Liver (tissue), 3 donors: ENCODE results near the gene STAT5A.
A peak's percentile ranks its signal among the peaks of the same experiment; 100 is the strongest.

Source experiments
- ATF3 ChIP-seq: IDR thresholded peaks from 2 replicates; pipeline ENCODE4 v1.6.1; 2016; ENCODE audit warnings: antibody characterized with exemption
- FOXA1 ChIP-seq: IDR thresholded peaks from 2 replicates; pipeline ENCODE4 v1.6.1; 2016; ENCODE audit warnings: antibody characterized with exemption
- JUND ChIP-seq, 2 donors: IDR thresholded peaks; 2 replicates each; pipeline ENCODE4 v1.6.1; 2016; ENCODE audit warnings: antibody characterized with exemption in 2 of 2
- MAX ChIP-seq: IDR thresholded peaks from 2 replicates; pipeline ENCODE4 v1.6.1; 2016; ENCODE audit warnings: antibody characterized with exemption
- RAD21 ChIP-seq, 2 donors: IDR thresholded peaks; 2 replicates each; pipeline ENCODE4 v1.6.1; 2016; ENCODE audit warnings: antibody characterized with exemption in 2 of 2, mild to moderate bottlenecking in 2 of 2
- SP1 ChIP-seq: IDR thresholded peaks from 2 replicates; pipeline ENCODE4 v1.6.1; 2018; ENCODE audit warnings: antibody characterized with exemption, mild to moderate bottlenecking
- TAF1 ChIP-seq: conservative IDR thresholded peaks from 2 replicates; pipeline ENCODE4 v1.6.1; 2016; ENCODE audit warnings: antibody characterized with exemption, mild to moderate bottlenecking
- YY1 ChIP-seq: IDR thresholded peaks from 2 replicates; pipeline ENCODE4 v1.6.1; 2016; ENCODE audit warnings: antibody characterized with exemption, mild to moderate bottlenecking
- TF ChIP-seq, protein P1 (sequence below): IDR thresholded peaks from 2 replicates; pipeline ENCODE4 v1.6.1; 2016; ENCODE audit warnings: antibody characterized with exemption
- TF ChIP-seq, protein P2 (sequence below): IDR thresholded peaks from 2 replicates; pipeline ENCODE4 v1.6.1; 2016; ENCODE audit warnings: antibody characterized with exemption, mild to moderate bottlenecking
- TF ChIP-seq, protein P3 (sequence below): fragments of 150-350 bp; IDR thresholded peaks from 2 replicates; pipeline ENCODE4 v1.5.1; 2017; ENCODE audit warnings: improper control_type of control experiment, low read depth, low read length; ENCODE audit not compliant: missing input control
- donor health status: healthy.
- donor health status: healthy.

- TF ChIP-seq, protein P1, sequence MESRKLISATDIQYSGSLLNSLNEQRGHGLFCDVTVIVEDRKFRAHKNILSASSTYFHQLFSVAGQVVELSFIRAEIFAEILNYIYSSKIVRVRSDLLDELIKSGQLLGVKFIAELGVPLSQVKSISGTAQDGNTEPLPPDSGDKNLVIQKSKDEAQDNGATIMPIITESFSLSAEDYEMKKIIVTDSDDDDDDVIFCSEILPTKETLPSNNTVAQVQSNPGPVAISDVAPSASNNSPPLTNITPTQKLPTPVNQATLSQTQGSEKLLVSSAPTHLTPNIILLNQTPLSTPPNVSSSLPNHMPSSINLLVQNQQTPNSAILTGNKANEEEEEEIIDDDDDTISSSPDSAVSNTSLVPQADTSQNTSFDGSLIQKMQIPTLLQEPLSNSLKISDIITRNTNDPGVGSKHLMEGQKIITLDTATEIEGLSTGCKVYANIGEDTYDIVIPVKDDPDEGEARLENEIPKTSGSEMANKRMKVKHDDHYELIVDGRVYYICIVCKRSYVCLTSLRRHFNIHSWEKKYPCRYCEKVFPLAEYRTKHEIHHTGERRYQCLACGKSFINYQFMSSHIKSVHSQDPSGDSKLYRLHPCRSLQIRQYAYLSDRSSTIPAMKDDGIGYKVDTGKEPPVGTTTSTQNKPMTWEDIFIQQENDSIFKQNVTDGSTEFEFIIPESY: no peak
- TF ChIP-seq, protein P2, sequence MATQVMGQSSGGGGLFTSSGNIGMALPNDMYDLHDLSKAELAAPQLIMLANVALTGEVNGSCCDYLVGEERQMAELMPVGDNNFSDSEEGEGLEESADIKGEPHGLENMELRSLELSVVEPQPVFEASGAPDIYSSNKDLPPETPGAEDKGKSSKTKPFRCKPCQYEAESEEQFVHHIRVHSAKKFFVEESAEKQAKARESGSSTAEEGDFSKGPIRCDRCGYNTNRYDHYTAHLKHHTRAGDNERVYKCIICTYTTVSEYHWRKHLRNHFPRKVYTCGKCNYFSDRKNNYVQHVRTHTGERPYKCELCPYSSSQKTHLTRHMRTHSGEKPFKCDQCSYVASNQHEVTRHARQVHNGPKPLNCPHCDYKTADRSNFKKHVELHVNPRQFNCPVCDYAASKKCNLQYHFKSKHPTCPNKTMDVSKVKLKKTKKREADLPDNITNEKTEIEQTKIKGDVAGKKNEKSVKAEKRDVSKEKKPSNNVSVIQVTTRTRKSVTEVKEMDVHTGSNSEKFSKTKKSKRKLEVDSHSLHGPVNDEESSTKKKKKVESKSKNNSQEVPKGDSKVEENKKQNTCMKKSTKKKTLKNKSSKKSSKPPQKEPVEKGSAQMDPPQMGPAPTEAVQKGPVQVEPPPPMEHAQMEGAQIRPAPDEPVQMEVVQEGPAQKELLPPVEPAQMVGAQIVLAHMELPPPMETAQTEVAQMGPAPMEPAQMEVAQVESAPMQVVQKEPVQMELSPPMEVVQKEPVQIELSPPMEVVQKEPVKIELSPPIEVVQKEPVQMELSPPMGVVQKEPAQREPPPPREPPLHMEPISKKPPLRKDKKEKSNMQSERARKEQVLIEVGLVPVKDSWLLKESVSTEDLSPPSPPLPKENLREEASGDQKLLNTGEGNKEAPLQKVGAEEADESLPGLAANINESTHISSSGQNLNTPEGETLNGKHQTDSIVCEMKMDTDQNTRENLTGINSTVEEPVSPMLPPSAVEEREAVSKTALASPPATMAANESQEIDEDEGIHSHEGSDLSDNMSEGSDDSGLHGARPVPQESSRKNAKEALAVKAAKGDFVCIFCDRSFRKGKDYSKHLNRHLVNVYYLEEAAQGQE: no peak
- TF ChIP-seq, protein P3, sequence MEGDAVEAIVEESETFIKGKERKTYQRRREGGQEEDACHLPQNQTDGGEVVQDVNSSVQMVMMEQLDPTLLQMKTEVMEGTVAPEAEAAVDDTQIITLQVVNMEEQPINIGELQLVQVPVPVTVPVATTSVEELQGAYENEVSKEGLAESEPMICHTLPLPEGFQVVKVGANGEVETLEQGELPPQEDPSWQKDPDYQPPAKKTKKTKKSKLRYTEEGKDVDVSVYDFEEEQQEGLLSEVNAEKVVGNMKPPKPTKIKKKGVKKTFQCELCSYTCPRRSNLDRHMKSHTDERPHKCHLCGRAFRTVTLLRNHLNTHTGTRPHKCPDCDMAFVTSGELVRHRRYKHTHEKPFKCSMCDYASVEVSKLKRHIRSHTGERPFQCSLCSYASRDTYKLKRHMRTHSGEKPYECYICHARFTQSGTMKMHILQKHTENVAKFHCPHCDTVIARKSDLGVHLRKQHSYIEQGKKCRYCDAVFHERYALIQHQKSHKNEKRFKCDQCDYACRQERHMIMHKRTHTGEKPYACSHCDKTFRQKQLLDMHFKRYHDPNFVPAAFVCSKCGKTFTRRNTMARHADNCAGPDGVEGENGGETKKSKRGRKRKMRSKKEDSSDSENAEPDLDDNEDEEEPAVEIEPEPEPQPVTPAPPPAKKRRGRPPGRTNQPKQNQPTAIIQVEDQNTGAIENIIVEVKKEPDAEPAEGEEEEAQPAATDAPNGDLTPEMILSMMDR: no peak
- TF ChIP-seq SP1 (no peak), FOXA1 (no peak), TAF1 (no peak), ATF3 (peak; percentile 67), MAX (no peak), JUND (IDR thresholded peaks at IDR 0.05) (peak; percentile 92 to 99), RAD21 (IDR thresholded peaks at IDR 0.05) (no peak), YY1 (no peak)
These were observed 58.9 kb downstream of the STAT5A start for GRCh38 chr17:42347198-42347597.
